Myocyte (in vitro differentiated cells): ENCODE data around the gene ADGRG2. TPM values are rescaled to one million over a fixed set of nuclear protein-coding genes. Genes with fewer than 3 reads are reported as not detected.
A peak's percentile ranks its signal among the peaks of the same experiment; 100 is the strongest.
"Not testable (repeated sequence)": the region's sequence is repeated elsewhere in the genome, so short reads cannot be mapped to it uniquely, and the experiment has no call there.

Experiments
- DNase-seq: peaks from one replicate; pipeline ENCODE4 v3.0.0-alpha.2; 2012; ENCODE audit warnings: low read depth
- total RNA-seq: library from RNA; depleted of rRNA; stranded (reverse); fragments of >200 nt; gene quantifications from 2 replicates; pipeline ENCODE4 v1.2.3, GENCODE V29; 2014

The ADGRG2 gene
- total RNA-seq, 1 donor from 2014 or later: not detected

DNA sequence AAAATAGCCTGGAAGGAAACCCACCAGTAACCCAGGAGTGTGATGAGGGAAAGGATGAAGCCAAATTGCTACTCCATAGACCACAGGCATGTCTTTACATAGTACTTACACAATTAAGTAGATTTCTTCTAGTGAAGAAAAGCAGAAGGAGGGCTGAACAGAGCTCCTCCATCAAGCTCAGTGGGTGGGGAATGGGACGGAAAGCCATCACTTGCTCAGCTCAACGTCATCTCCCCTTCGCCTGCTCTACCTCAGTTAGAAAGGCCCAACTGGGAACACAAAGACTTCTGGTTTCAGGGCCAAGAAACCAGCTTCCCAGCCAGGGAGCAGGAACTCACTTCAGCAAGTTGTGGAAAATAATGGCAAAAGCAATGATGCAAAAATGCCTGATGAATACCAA lies 36.6 kb downstream of the ADGRG2 start:
- DNase-seq: no peak

DNA sequence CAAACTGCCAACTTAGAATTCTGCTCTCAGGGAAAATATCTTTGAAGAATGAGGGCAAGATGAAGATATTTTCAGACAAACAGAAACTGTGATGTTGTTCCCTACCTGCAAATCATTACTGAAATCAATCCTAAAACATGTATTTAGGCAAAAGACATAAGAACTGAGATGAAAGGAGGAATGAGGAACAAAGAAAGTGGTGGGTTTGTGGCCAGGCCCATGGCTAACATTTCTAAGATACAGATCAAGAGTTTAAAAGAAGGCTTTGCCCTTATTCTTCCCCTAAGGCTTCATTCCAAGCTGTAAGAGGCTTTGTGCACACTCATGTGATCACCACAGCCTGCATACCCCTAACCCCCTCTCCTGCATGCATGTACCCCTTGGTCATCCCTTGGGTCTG lies 46.5 kb downstream of the ADGRG2 start:
- no peak for DNase-seq

DNA sequence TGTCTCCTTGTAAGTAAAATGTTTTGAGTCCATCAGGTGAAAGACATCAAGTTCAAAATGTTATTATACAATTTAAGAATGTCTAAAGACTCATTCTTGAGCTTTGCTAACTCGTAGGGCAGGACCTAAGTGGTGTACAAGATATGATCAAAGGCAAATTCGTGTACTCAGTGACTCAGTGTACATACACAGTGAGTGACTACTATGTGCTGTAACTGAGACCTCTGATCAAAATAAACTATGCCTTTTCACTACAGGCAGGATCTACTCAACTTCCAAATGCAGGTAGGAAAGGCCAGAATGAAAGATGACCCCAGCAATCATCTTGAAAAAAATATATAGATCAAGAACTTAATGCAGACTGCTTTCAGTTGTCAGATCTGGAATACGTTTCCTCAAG lies 49.9 kb downstream of the ADGRG2 start:
- DNase-seq: no peak

DNA sequence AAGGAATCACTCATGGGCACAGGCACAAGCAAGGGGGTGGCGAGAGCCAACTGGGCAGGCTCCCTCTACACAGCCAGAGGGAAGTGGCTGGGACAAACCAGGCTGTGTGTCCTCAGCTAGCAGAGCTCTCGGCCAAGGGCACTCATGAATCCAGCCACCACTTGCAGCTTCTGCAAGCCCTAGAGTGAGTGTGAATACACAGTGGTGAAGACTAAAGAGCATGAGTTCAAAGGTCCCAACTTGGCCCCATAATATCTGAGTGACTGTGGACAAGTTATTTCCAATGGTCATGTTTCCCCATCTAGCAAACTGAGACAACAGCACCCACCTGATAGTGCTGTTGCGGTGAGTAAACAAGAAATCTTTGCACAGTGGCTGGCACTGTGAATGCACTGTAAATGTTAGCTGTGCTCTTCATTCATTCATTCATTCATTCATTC lies 51.7 kb downstream of the ADGRG2 start:
- no peak for DNase-seq

DNA sequence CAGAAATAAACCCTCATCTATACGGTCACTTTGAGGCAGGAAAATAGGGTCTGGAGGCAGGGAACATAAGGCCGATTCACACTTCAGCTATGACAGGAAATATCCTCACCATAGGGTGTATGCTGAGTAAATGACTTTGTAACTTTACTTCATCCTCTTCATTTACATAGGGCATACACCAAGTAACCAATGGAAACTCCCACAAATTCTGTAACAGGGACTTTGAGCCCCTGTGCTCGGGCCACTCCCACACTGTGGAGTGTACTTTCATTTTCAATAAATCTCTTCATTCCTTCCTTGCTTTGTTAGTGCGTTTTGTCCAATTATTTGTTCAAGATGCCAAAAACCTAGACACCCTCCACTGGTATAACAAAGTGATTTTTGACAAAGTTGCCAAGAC lies 55.3 kb downstream of the ADGRG2 start:
- DNase-seq: not testable (repeated sequence)

DNA sequence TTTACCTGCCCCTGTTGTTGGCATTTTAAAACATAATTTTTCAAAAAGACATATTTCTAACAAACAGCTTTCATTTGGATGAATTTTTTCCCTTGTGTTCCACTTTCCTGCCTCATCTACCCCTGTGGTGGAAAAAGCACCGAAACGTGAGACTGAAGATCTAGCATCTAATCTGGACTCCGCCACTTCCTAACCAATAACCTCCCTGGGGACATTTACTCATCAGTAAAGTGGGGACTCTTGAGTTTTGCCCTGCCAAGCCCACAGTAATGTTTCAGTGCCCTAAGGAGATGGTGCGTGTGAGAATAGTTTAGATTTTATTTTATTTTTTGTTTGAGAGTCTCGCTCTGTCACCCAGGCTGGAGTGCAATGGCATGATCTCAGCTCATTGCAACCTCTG lies 56.7 kb downstream of the ADGRG2 start:
- DNase-seq: no peak

DNA sequence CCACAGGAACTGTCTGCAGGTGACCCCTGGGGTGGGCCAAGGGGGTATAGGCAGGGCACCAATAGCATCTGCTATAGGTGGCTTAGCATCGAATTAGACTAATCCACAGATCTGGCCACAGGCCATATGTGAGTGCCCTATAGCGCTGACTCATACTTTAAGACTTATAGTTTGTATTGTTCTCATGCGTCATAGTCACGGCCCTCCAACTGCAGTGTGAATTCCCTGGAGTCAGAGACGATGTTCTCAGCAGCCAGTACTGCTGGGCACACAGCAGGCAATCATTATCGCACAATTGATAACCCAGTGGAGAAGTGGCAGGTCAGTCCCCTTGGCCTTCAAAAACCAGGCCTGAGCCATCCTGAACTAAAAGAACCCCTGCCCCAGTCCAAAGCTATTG lies 58.1 kb downstream of the ADGRG2 start:
- no peak for DNase-seq

DNA sequence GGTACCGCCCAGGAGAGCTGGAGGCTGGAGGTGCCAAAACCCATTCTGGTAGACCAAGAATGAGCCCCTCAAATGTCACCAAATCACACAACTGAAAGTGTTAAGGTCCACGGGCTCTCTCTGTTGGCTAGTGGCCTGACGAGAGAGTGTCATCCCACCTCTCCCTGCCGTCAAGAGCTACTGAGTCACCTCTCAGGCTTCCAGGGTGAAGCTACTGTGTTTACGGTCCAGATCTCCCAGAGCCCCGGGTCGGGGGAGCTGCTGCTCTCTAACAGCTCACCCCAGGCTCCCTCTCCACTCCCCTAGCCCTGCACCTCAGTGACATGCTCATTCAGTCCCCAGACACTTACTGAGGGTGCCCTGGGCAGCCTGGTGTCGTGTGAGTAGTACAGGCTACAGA lies 59.2 kb downstream of the ADGRG2 start:
- no peak for DNase-seq

DNA sequence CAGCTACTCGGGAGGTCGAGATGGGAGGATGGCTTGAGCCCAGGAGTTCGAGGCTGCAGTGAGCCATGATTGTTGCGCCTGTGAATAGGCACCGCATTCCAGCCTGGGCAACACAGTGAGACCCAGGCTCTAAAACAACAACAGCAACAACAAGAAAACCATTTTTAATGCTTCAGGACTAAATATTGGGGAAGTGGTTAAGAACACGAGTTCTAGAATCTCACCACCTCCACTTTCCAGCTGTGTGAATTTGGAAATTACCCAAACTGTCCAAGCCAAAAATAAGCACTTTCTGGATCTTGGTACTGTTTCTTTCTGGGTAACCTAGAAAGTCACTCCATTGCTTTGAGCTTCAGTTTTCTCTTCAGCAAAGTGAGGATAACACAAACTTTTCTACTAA lies 63.2 kb downstream of the ADGRG2 start:
- DNase-seq: no peak

DNA sequence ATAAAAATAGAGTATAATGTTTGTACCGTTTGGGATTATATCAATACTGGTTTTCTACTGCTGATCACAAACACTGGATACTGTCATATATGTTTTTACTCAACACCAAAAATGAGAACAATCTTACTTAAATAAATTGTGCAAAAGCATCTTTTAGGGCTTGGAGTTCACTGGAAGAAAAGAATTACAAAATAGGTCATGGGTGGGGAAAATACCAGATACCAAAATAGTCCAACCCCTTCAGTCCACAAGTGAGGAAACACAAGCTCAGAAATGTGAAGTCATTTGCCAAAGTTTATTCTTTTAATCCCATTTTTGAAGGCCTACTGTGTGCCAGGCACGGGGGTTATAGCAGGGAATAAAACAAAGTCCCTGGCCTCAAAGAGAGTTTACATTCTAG lies 64.4 kb downstream of the ADGRG2 start:
- no peak for DNase-seq

DNA sequence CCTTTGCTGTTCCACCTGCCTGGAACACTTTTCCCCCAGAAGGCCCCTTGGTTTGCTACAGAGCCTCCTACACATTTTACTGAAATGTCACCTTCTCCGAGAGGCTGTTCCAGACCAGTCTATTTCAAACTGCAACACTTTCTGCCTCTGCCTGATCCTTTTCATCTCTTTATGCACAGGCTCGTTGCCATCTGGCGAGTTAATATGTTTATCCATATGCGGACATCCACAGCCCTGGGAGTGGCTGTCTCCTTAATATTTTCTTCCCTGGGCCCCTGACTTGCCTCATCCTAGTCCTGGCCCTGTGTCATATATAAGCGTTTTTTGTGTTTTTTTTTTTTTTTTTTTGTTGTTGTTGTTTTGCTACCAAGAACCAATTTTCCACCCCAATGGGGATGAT lies 73.2 kb downstream of the ADGRG2 start:
- no peak for DNase-seq

DNA sequence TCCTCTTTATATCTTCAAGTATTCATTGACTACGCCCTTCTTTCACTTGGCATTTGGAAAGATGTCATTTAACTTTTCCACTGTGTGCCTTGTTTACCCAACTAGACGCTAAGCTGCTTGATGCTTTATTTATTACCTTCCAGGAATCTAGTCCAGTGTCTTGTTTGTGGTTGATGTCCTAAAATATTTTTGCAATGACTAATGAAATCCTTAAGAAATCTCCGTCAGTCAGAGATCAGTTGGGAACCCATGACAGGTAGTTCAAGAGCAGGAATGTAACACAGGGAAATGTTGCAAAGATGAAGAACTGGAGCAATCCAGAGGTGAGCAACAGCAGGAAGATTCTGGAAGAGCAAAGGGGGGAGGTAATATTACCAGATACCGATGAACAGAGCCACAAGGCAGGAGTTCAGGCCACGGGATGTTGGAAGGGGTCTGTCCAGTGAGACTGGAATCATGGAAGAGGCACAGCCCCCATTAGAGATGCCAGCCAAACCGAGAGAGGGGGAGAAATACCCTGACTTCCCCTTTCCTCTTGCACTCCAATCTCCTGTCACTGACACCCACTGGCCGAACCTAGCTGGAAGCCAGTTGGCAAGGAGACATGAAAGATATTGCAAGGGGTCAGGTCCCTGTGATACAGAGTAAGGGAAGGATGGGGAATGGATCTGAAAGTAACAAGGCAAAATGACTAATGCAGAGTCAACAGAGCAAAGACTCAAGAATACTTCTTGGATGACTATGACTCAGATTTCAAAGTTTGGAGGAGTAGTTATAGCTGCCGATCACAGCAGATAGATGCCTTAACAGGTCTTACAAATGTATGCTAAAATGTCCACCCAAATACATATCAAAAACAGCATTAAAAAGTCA lies 75.7 kb downstream of the ADGRG2 start:
- DNase-seq: no peak

DNA sequence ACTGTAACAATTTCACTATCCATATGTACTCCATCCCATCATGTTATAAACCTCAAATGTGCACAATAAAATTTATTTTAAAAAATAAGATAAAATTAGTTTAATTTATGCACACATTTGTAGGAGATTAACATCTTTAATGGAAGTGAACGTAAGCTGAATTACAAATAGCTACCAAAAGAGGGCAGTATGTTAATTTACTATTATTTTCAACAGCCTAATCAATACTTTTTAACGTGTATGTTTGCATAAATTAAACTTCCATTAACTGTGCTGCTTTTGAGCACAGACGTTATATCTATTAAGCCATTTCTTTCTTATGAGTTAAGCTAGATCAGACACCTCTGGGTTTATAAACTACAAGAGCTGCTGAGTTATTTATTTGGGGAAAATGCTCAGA lies 81.9 kb downstream of the ADGRG2 start:
- DNase-seq: no peak

DNA sequence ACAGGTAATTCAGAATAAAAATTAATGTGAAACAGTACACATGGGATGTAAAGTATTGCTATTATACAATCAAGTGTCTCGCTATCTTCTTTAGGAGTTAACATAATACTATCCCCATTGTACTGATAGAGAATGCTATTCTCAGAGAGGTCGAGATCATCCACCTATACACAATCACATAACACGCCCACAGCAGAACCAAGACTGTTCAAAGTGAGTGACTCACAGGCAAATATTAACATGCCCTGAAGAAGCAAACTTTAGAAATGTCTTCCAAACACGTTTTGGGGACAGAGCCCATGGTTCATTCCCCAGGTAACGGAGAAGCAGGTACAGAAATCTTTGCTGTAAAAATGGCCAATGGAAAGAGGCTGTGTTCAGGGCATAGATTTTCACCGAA lies 88.2 kb downstream of the ADGRG2 start:
- DNase-seq: no peak

DNA sequence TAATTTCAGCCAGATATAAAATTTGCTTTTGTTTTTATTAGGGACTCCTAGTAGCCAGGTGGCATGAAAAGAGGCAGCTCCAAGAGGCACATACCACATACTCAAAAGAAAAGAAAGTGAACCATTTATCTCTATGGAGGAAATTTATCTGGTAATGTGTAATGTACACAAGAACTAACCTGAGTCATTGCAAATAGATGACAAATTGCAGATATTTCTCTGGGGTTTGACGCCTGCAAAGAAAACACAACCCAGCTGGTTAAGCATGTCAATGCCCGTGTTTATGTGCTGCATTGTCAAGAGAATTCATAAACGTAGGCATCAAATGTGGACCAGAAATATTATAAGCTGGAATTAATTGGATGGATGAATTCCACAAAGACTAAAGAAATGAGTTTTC lies 91.5 kb downstream of the ADGRG2 start:
- no peak for DNase-seq

DNA sequence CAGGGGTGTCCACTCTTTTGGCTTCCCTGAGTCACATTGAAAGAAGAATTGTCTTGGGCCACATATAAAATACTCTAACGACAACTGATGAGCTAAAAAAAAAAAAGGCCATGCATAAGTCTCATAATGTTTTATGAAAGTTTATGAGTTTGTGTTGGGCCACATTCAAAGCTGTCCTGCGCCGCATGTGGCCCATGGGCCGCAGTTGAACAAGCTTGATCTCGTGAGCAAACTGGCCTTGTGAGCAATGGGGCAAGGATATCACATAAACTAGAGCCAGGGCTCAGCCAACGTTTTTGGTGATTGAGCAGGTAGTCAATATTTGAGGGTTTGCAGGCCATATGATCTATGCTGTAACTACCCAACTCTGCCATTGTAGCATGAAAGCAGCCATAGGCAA lies 93.7 kb downstream of the ADGRG2 start:
- DNase-seq: no peak

DNA sequence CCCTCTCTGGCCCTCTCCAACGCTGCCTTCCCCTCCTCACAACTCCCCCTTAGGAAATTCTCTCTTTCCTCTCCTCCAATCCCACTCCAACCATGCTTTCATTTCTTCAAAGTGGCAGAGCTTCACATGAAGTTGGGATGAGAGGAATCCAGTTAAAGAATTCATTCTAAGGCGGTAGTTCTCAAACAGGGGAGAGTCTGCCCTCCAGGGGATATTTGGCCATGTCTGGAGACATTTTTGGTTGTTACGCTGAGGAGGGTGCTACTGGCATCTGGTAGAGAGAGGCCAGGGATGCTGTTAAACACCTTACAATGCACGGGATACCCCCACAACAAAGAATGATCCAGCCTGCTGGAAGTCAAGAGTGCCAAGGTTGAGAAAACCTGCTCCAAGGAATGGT lies 97.9 kb downstream of the ADGRG2 start:
- DNase-seq: no peak

DNA sequence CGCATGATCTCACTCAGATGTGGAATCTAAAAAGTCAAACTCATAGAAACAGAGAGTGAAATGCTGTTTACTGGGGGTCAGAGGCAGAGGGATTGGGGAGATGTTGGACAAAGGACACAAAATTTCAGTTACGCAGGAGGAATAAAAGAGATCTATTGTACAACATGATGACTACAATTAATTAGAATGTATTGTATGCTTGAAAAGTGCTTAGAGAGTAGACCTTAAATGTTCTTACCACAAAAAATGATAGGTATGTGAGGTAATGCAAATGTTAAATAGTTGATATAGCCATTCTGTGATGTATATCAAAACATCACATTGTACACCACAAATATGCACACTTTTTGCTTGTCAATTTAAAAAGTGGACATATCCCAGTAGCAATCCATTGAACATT lies 102.3 kb downstream of the ADGRG2 start:
- DNase-seq: no peak

DNA sequence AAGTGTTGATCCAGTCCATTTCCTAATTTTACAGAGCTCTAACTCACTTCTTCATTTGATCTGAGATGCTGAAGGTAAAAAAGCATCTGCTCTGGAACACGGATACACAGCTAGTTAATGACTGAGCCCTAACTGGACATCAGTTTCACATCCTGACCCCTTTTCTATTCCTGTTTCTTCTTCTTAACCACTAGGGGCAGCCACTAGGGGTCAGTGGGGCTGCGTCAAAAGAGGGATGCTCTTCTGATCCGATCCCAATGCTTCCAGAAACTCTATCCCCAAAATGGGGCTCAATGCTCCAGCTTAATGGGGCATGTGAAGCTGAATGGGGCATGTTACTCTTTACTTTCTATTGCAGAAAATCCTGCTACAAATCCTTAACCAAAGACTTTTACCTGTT lies 105.0 kb downstream of the ADGRG2 start:
- peak; percentile 18 for DNase-seq

DNA sequence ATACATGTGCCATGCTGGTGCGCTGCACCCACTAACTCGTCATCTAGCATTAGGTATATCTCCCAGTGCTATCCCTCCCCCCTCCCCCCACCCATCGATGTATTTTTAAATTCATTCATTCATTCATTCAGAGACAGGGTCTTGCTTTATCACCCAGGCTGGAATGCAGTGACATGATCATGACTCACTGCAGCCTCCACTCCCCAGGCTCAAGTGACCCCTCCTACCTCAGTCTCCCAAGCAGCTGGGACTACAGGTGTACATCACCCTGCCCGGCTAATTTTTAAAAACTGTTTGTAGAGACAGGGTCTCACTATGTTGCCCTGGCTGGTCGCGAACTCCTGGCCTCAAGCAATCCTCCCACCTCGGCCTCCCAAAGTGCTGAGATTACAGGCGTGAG lies 105.7 kb downstream of the ADGRG2 start:
- not testable (repeated sequence) for DNase-seq

DNA sequence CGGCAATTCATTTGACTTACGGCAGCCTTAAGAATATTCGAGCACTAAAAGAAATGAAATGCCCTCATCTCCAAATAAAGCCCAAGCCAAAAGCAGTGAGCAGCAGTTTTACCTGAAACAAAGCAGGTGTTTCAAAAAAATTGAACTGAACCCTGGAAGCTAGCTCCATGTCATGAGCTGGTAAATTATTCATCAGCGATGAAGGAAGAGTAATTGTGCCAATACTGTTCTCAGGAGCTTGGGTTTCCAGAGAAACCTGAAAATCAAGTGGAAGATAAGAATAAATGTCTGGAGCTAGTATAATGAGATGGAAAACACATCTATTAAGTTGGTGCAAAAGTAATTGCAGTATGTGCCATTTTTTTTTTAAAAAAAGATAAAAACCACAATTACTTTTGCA lies 114.4 kb downstream of the ADGRG2 start:
- DNase-seq: no peak

DNA sequence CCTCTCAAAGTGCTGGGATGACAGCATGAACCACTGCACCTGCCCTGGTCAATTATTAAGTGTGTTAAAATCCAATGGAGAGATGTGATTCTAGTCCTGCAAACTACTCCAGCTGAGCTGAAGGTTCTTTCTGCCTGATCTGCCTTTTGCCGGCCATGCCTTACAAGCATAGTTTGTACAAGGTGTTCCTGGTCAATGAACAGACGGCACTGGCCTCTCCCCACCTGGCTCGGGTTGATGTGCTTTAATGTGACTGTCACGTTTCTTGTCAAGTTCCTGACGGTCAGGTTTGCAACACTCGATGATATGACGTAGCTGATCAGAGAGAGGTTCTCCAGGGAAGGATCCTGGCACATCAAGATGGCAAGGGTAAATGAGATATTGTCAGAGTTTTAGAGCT lies 115.3 kb downstream of the ADGRG2 start:
- no peak for DNase-seq

DNA sequence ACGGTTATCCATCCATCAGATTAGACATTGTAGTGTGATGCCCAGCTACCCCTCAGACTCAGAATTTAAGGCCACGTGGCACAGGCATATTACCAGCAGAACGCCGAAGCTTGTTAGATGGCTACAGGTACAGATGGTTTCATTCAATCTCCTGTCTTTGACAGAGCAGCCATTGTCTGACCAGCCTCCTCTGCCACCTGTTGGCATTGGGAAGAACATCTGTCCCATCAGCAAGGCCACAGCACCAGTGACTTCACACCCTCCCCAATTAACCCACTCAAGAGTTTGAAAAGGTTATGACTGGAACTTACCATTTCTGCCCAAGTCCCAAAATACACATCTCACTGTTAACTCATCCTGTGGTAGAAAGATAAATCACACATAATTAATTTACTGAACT lies 116.4 kb downstream of the ADGRG2 start:
- DNase-seq: no peak

DNA sequence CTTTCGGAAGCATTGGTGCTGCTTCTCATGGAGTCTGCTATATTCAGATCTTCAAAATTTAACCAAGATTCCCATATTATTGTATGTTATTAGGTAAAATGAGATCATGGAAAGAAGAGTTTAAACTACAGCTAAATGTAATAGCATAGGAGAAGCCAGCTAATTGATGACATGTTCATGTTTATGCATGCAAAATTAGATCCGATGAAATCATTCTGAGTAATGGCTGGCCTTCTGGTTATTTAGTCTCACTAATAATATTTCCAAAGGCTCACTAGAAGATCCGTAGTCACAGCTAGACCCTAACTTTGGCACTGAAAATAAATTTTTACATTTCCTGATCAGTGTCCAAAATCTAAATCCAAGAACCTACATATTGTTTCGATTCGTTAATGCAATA lies 118.5 kb downstream of the ADGRG2 start:
- no peak for DNase-seq
